GM19035 (cell line): Measurements from ENCODE around the gene TBC1D10A.

ENCODE experiments used
- ATAC-seq: cut with Tn5 transposase; IDR thresholded peaks from one replicate; pipeline ENCODE4 v1.9.1; 2021; ENCODE audit not compliant: unreplicated experiment

The TBC1D10A gene

GRCh38 chr22:30321461-30321860 lies 5.3 kb downstream of the TBC1D10A start:
- ATAC-seq = no peak

- no peak for ATAC-seq
Observed at GRCh38 chr22:30320021-30320556, 6.7 kb downstream of the TBC1D10A start.

GRCh38 chr22:30318799-30319419 lies 7.8 kb downstream of the TBC1D10A start:
- ATAC-seq = no peak

- ATAC-seq = no peak
Observed at GRCh38 chr22:30317778-30318177, 9.0 kb downstream of the TBC1D10A start.

GRCh38 chr22:30315962-30316576 lies 10.7 kb downstream of the TBC1D10A start:
- no peak for ATAC-seq

GRCh38 chr22:30314915-30315314 lies 11.8 kb downstream of the TBC1D10A start:
- ATAC-seq = no peak

GRCh38 chr22:30313527-30314363 lies 13.0 kb downstream of the TBC1D10A start:
- ATAC-seq = no peak

- ATAC-seq = no peak
Observed at GRCh38 chr22:30312053-30312452, 14.7 kb downstream of the TBC1D10A start.

GRCh38 chr22:30310881-30311771 lies 15.6 kb downstream of the TBC1D10A start:
- no peak for ATAC-seq

GRCh38 chr22:30309951-30310741 lies 16.6 kb downstream of the TBC1D10A start:
- ATAC-seq = peak; percentile 40

- ATAC-seq = no peak
Observed at GRCh38 chr22:30308518-30309230, 18.1 kb downstream of the TBC1D10A start.

GRCh38 chr22:30308093-30308492 lies 18.6 kb downstream of the TBC1D10A start:
- no peak for ATAC-seq

GRCh38 chr22:30307041-30307574 lies 19.6 kb downstream of the TBC1D10A start:
- no peak for ATAC-seq

- ATAC-seq = no peak
Observed at GRCh38 chr22:30306627-30307011, 20.1 kb downstream of the TBC1D10A start.

- ATAC-seq = no peak
Observed at GRCh38 chr22:30305906-30306626, 20.7 kb downstream of the TBC1D10A start.

GRCh38 chr22:30305519-30305905 lies 21.2 kb downstream of the TBC1D10A start:
- no peak for ATAC-seq

GRCh38 chr22:30304495-30305244 lies 22.1 kb downstream of the TBC1D10A start:
- no peak for ATAC-seq

- no peak for ATAC-seq
Observed at GRCh38 chr22:30302810-30303138, 24.0 kb downstream of the TBC1D10A start.
